ENCODE measurements around the gene APLP1. TPM values are rescaled to one million over a fixed set of nuclear protein-coding genes. Genes with fewer than 3 reads are reported as not detected.

APLP1 gene
- total and polyA plus RNA-seq, 2 donors from 2014 or later, result 3.8 to 13.6 TPM

GRCh38 chr19:35895911-35896642 lies 27.7 kb downstream of the APLP1 start:
- no peaks in the 10 kb centered on the region for H3K27me3 ChIP-seq (ENCODE audit: control insufficient read depth, insufficient read depth, low read length)
- H3K4me1 ChIP-seq (ENCODE audit: control insufficient read depth in 2 of 3, insufficient read depth in 2 of 3, low read depth in 1 of 3, low read length in 3 of 3), result peaks cover 0 to 7% (median 0%) of the 10 kb centered on the region in 3 donors
- no peak overlapping the region for H3K4me3 ChIP-seq (ENCODE audit: low read length in 3 of 3)
- TF ChIP-seq CTCF (IDR thresholded peaks at IDR 0.05; ENCODE audit: borderline replicate concordance, extremely low read depth, insufficient read depth), result no peak
- DNase-seq (no peak), FAIRE-seq (no peak)
- H3K36me3 ChIP-seq (ENCODE audit: control insufficient read depth in 2 of 3, insufficient read depth in 3 of 3, low read length in 3 of 3), result peaks cover 0 to 3% (median 3%) of the 10 kb centered on the region in 3 donors
- intact Hi-C loops (cut with DNase I), result no loop called here
- no peaks in the 10 kb centered on the region for H3K9me3 ChIP-seq (ENCODE audit: control insufficient read depth in 2 of 3, insufficient read depth in 1 of 3, low read length in 3 of 3)
- no peak overlapping the region for H3K9ac ChIP-seq (ENCODE audit: low read length in 3 of 3)
- no peak overlapping the region for H3K27ac ChIP-seq (ENCODE audit: low read depth in 2 of 2, low read length in 2 of 2)

GRCh38 chr19:35896643-35897040 lies 28.3 kb downstream of the APLP1 start:
- Histone ChIP-seq H3K9ac (ENCODE audit: low read length in 3 of 3) (no peak overlapping the region), H3K9me3 (ENCODE audit: control insufficient read depth in 2 of 3, insufficient read depth in 1 of 3, low read length in 3 of 3) (no peaks in the 10 kb centered on the region), H3K36me3 (ENCODE audit: control insufficient read depth in 2 of 3, insufficient read depth in 3 of 3, low read length in 3 of 3) (peaks cover 0 to 3% (median 3%) of the 10 kb centered on the region in 3 donors), H3K27ac (ENCODE audit: low read depth in 2 of 2, low read length in 2 of 2) (no peak overlapping the region), H3K4me1 (ENCODE audit: control insufficient read depth in 2 of 3, insufficient read depth in 2 of 3, low read depth in 1 of 3, low read length in 3 of 3) (peaks cover 0 to 7% (median 0%) of the 10 kb centered on the region in 3 donors), H3K4me3 (ENCODE audit: low read length in 3 of 3) (no peak overlapping the region), H3K27me3 (ENCODE audit: control insufficient read depth, insufficient read depth, low read length) (no peaks in the 10 kb centered on the region)
- intact Hi-C loops (cut with DNase I), result no loop called here
- no peak for DNase-seq
- no peak for FAIRE-seq
- no peak for TF ChIP-seq CTCF (IDR thresholded peaks at IDR 0.05; ENCODE audit: borderline replicate concordance, extremely low read depth, insufficient read depth)

- intact Hi-C loops (cut with DNase I), result no loop called here
- no peaks in the 10 kb centered on the region for H3K9me3 ChIP-seq (ENCODE audit: control insufficient read depth in 2 of 3, insufficient read depth in 1 of 3, low read length in 3 of 3)
- H3K4me1 ChIP-seq (ENCODE audit: control insufficient read depth in 2 of 3, insufficient read depth in 2 of 3, low read depth in 1 of 3, low read length in 3 of 3), result peaks cover 0 to 7% (median 0%) of the 10 kb centered on the region in 3 donors
- no peak overlapping the region for H3K27ac ChIP-seq (ENCODE audit: low read depth in 2 of 2, low read length in 2 of 2)
- H3K4me3 ChIP-seq (ENCODE audit: low read length in 3 of 3), result peak overlapping the region in 2 of 3 donors; percentile 62 to 78
- DNase-seq, result peak in 1 of 5 donors; percentile 72
- H3K36me3 ChIP-seq (ENCODE audit: control insufficient read depth in 2 of 3, insufficient read depth in 3 of 3, low read length in 3 of 3), result peaks cover 0 to 3% (median 3%) of the 10 kb centered on the region in 3 donors
- no peaks in the 10 kb centered on the region for H3K27me3 ChIP-seq (ENCODE audit: control insufficient read depth, insufficient read depth, low read length)
- TF ChIP-seq CTCF (IDR thresholded peaks at IDR 0.05; ENCODE audit: borderline replicate concordance, extremely low read depth, insufficient read depth), result no peak
- H3K9ac ChIP-seq (ENCODE audit: low read length in 3 of 3), result peak overlapping the region in 1 of 3 donors; percentile 77
- FAIRE-seq, result no peak
Measured at GRCh38 chr19:35897706-35898451, 29.5 kb downstream of the APLP1 start.

Measured in kidney (tissue), 14 donors.